Measurements from ENCODE around the gene PTPN11. TPM values are rescaled to one million over a fixed set of nuclear protein-coding genes. Genes with fewer than 3 reads are reported as not detected.

The PTPN11 gene
- total RNA-seq, 4 donors from 2014 or later, result 124 to 245 (median 169) TPM

- TF ChIP-seq, protein P1, sequence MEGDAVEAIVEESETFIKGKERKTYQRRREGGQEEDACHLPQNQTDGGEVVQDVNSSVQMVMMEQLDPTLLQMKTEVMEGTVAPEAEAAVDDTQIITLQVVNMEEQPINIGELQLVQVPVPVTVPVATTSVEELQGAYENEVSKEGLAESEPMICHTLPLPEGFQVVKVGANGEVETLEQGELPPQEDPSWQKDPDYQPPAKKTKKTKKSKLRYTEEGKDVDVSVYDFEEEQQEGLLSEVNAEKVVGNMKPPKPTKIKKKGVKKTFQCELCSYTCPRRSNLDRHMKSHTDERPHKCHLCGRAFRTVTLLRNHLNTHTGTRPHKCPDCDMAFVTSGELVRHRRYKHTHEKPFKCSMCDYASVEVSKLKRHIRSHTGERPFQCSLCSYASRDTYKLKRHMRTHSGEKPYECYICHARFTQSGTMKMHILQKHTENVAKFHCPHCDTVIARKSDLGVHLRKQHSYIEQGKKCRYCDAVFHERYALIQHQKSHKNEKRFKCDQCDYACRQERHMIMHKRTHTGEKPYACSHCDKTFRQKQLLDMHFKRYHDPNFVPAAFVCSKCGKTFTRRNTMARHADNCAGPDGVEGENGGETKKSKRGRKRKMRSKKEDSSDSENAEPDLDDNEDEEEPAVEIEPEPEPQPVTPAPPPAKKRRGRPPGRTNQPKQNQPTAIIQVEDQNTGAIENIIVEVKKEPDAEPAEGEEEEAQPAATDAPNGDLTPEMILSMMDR (IDR thresholded peaks at IDR 0.05; ENCODE audit: low read depth), result no peak
Observed at GRCh38 chr12:112447106-112447505, 28.4 kb downstream of the PTPN11 start.

DNA sequence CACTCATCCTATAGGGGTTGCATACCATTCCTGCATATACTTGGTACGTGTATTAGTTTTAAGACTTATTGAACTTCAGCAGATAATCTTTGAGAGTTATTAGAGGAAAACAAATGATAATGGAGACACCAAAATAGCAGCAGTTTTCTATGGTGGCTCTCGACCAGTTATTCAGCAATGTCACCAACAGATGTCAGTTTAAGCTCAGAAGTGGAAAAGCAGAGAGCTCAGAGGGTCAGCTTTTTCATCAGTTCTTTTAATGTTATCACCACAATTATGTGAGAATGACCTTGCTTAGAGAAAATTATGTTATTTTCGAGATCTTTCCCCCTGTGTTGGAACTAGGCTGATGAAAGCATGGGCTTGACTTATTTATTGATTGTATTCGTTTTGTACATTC, 32.0 kb downstream of the PTPN11 start:
- TF ChIP-seq, protein P1 (IDR thresholded peaks at IDR 0.05; ENCODE audit: low read depth), result no peak

DNA sequence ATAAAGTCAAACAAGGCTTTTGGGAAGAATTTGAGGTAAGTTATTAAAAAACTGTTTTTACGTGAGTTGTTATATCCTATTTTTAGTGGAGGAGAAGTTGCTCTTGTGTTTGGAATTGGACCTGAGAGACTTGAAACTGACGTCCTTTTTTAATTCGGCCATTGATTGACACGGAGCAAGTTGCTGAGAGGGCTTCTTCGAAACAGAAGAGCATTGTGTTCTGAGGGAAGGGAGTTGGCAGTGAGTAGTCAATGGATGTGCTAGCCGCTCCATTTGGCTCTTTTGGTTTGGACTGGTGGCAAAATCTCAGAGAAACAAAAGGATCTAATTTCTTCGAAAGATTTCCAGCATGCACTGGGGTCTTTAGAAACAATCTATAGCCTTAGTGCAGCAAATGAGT, 37.3 kb downstream of the PTPN11 start:
- TF ChIP-seq, protein P1 (IDR thresholded peaks at IDR 0.05; ENCODE audit: low read depth), result no peak

DNA sequence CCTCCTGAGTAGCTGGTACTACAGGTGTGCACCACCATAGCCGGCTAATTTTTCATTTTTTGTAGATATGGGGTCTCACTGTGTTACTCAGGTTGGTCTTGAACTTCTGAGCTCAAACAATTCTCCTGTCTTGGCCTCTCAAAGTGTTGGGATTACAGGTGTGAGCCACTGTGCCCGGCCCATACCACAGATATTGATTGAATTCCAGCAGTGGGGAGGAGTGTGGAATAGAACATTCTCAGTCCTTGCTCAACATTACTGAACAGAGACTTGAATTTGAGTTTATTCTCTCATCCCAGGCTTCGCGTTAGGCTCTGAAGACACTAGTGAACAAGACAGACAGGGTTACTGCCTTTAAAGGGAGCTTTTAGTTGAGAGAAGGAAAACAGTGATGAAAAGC, 39.6 kb downstream of the PTPN11 start:
- TF ChIP-seq, protein P1 (IDR thresholded peaks at IDR 0.05; ENCODE audit: low read depth), result no peak

GRCh38 chr12:112458751-112459150, 40.0 kb downstream of the PTPN11 start:
- TF ChIP-seq, protein P1 (IDR thresholded peaks at IDR 0.05; ENCODE audit: low read depth), result no peak

GRCh38 chr12:112463478-112463877, 44.7 kb downstream of the PTPN11 start:
- TF ChIP-seq, protein P1 (IDR thresholded peaks at IDR 0.05; ENCODE audit: low read depth), result no peak

DNA sequence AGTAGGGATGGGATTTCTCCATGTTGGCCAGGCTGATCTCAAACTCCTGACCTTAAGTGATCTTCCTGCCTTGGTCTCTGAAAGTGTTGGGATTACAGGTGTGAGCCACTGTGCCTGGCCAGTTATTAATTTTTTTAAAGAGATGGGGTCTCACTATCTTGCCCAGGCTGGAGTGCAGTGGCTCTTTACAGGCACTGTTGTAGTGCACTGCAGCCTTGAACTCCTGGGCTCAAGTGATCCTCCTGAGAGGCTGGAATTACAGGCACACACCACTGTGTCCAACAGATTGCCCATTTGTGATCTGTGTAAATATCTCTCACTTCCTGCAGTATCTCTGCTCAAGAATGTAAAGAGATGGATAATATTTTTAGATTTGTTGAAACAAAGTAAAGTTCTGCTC, 45.9 kb downstream of the PTPN11 start:
- TF ChIP-seq, protein P1 (IDR thresholded peaks at IDR 0.05; ENCODE audit: low read depth), result no peak
